ENCODE measurements around the gene CCDC138.

Gene CCDC138

DNA sequence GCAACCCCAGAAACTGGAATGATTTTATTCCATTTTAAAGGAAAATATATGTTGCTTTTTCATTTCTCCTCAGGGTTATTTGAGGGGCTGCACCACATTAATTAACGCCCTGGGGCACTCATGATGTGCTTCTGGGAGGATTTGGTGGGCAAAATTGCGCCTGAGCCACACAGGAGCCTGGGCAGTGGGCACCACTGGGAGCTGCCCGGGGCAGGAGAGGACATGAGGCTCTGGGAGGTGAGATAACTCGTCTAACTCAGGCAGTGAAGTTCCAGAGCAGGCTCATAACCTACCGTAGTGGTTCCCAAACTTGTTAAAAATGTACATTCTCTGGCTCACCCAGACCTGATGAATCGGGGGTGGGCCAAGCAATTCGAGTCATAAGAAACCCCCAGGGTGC is 134.1 kb downstream of the CCDC138 start:
- DNase-seq, result no peak

DNA sequence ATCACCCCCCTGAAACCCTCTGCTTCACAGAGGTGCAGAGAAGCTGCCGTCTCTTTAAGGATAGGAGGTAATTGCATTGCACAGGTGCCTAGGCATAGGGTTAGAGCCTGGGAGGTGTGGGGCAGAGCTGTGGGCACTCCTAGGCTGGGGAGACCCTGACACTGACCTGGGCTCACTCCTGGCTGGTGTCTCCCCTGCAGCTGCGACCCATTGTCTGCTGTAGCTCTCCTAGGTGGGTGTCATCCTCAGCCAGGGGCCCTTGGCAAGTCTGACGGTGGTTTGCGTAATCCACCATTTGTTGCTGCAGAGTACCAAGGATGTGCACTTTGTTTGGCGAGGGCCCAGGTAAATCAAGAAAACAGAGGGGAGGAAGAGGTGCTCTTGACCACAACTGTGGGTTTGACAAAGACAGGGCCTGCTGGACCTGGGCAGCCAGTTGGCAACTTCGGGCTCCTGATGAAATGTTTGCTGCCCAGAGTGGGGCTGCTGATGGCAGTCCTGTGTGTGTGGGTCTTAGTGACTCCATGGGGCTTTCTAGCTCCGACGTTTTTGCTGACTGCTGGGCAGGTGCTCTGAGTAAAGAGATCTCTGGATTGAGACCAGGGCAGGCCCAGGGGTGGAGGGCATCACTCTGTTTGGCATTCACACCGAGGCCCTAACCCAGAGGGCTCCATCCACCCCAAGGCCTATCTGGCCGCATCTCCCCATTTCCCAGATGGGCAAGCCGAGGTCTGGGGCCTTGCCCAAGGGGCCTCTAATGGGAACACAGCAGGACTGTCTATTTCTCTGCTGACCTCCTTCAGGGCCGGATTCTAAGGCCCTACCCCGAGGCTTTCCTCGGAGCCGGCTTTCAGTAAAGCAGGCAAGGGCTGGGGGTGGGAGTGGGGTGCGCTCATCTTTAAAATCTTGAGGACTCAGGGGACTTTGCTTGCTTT is 134.8 kb downstream of the CCDC138 start:
- no peak for DNase-seq

DNA sequence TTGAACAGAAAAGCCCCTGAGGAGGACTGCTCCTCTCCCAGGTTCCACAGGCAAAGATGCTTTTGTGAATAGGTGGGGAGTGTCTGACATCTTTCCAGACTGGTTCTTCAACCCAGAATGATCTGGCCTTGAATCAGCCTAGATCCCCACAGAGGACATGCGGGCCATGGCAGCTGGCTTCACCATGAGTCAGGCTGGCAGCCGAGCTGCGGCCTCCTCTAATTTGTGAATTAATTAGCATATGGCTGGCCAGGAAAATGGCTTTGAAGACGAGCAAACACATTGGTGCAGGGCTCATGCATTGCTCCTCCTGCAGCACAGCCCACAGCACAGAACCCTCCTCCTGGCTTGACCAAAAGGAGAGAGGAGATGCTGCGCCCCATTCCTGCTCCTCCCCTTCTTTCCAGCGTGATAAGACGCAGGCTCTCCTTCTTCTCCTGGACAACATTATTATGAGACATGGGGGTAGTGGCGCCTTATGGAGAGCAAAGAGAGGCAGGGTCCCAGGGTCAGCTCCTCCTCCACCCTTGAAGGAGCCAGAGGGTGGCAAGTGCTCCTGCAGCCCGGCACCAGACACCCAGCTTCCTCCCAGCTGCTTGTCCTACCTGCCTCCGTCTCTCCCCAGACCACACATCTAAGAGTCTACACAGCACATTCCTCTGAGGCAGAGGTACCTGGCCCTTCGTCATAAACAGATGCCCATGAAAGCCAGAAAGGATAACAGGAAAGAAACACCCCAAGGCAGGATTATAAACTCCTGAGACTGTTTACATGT is 135.8 kb downstream of the CCDC138 start:
- no peak for DNase-seq

DNA sequence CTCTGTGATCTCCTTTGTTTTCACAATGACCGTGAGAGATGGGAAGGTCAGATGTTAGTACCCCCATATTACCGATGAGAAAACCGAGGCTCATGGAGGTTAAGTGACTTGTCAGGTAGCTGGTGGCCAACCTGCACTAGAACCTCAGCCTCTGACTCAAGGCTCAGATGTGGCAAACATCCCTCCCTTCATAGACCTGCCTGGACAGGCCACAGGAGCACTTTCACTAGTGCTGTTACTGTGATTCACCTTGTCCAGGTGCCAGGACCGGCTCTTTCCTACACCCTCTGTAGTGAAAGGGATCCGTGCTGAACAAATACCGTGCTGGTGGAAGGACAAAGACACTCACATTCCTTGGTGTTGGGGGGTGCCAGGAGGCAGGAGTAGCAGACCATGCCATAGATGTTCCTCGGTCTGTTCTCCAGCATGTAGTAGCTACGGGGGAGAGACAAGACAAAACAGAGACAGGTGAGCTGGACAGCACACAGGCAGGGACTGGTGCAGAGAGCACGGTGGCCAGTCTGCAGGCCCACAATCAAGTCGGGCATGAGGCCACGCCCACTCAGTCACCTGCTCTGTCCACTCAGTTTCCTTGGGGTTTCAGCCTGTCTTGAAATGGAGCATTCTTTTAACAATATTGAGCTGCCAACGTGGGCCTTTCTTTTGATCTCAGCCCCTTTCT is 136.6 kb downstream of the CCDC138 start:
- DNase-seq, result peak; percentile 20

DNA sequence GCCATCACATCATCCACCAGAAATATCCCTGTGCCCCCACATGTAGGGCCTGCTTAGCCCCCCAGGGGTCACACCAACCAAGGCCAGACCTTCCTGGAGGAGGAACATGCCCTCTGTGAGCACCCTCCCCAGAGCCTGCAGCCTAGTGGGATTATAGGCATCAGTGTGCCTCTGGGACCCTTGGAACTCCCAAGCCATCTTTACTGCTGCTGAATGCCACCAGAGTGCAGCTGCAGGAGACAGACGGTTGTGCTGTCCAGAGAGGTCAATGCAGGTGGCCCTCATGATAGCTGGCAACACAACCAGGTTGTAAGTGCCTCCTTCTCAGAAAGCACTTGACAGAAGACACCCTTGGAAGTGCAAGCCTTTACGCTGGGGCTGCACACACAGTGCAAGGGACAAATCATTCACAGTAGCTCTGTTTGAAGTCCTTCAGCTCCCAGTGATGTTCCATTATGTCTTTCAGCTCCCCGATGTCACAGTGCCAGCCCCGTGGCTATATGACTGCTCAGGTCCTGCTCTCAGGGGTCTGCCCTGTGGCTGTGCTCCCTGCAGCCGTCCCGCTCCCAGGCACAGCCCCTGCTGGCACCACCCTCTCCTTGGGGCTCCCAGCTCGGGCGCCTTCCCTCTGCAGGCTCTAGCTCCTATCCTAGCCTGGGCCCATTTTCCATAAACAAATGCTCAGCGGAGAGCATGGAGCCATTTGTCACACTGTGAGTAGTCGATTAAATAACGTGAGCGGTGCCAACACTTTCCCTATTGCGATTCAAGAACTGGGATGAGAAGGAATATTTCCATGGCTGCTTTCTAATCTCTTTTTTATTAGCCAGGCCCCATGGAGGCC is 137.4 kb downstream of the CCDC138 start:
- no peak for DNase-seq

DNA sequence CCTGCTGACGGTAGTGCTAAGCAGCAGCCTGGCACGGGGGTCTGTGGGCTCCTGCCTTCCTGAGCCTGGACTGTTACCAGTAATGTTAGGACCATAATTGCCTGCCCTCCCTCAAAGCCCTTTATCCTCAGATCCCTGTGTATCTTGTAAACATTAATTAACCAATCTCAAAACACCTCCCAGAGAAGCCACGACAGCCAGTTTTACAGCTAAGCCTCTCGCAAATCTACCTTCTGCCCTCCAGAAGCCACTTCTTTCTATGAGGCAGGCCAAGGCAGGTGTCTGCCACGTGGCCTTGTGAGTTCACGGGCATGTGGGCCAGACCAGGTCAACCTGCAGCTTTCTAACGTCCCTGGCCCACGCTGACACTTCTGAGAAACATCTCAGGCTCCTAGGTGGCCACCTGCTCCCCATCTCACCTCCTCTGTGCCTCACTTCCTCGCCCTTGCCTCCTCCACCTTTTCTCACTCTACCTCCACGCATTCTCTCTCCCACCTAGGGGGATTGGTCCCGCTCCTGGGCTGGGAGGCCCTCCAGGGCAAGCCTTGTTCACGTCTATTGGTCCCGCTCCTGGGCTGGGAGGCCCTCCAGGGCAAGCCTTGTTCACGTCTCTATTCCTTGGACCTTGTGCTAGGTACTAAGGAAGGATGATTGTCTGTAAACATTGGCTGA is 138.1 kb downstream of the CCDC138 start:
- no peak for DNase-seq

DNA sequence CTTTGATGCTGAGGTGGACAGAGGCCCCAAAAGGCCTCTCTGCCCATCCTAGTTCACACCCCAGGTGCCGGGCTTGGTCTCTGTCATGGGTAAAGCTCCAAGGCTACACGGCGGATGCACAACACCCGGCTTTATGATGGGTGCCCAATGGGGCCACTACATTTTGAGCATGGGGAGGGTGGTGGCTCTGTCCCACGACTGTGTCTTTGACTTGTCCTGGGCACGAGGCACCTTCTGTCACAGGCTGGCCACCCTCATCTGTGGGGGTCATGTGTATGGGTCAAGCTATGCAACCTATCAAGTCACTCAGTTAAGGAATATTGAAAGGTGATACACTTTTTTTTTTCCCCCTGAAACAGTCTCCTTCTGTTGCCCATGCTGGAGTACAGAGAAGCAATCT is 138.7 kb downstream of the CCDC138 start:
- no peak for DNase-seq

DNA sequence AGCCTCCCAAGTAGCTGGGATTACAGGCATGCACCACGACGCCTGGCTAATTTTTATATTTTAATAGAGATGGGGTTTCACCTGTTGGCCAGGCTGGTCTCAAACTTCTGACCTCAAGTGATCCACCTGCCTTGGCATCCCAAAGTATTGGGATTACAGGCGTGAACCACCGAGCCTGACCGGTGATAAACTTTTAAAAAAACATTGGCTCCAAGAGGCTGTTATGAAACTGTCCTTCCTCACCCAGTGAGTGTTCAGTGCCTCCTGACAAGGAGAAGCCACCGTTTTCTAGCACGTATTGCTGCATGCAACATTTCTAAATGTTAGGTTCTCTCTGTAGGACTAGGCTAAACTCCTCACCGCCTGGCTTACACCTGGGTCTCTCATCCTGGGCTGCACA is 139.2 kb downstream of the CCDC138 start:
- DNase-seq, result no peak

Data from DMS79 treated with DMSO at 0.1 percent for 48 hours (cell line).